ENCODE results near the gene TSPAN5.

- no peak for TF ChIP-seq CTCF (IDR thresholded peaks at IDR 0.05; ENCODE audit: insufficient read depth, low read length, poor library complexity, severe bottlenecking)
- TF ChIP-seq EZH2phosphoT487 (conservative IDR thresholded peaks at IDR 0.05; ENCODE audit: low read length), result no peak
These were observed 139.0 kb downstream of the TSPAN5 start for GRCh38 chr4:98519268-98519977.

All from SU-DHL-6 (cell line).